Measurements from ENCODE around the gene COPZ2.
"Not testable (repeated sequence)": the region's sequence is repeated elsewhere in the genome, so short reads cannot be mapped to it uniquely, and the experiment has no call there.

COPZ2 gene

GRCh38 chr17:48051283-48051682, 13.7 kb upstream of the COPZ2 start:
- H3K4me3 ChIP-seq (ENCODE audit: low read length): no peak overlapping the region
- TF ChIP-seq ZNF274 (IDR thresholded peaks at IDR 0.05; ENCODE audit: low read depth, low read length): no peak

- H3K4me3 ChIP-seq (ENCODE audit: low read length): peak overlapping the region; percentile 100
- TF ChIP-seq ZNF274 (IDR thresholded peaks at IDR 0.05; ENCODE audit: low read depth, low read length): no peak
Observed at GRCh38 chr17:48048384-48049126, 11.0 kb upstream of the COPZ2 start.

GRCh38 chr17:48047741-48048383, 10.3 kb upstream of the COPZ2 start, which contains the start of gene NFE2L1:
TSS of gene NFE2L1 (plus strand) at chr17:48048359. CDS start at chr17:48051119, 2,760 bp downstream.
- H3K4me3 ChIP-seq (ENCODE audit: low read length): peak within 1 kb of the TSS; percentile 100
- TF ChIP-seq ZNF274 (IDR thresholded peaks at IDR 0.05; ENCODE audit: low read depth, low read length): no peak

DNA sequence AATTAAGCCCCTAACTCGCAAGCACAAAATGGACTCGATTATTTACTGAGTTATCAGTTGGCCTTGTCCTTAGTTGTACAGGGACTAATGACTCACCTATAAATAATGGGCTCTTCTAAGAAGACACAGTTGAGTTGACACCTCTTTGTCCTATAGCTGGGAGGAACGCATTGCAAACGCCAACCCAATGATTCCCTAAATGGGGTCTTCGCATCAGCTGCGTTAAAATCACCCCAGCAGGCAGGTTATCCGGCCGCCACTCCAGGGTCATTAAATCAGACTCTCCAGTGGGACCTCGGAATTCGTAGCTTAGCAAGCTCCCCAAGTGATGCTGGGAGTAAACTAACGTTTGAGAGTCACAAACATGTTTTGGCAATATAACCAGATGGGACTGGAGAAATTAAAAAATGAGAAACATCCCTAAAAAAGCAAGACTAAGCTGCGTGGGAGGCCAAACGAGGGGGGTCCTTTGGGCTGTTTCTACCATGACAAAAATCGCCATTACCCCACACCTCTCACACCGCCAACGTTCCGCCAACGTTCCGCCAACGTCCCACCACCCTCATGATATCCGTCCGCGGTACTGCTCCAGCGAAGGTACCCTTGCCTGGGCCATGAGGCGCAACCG, 9.6 kb upstream of the COPZ2 start:
- TF ChIP-seq ZNF274 (IDR thresholded peaks at IDR 0.05; ENCODE audit: low read depth, low read length): no peak
- H3K4me3 ChIP-seq (ENCODE audit: low read length): peak overlapping the region; percentile 94

GRCh38 chr17:48046296-48046695, 8.7 kb upstream of the COPZ2 start:
- H3K4me3 ChIP-seq (ENCODE audit: low read length): peak overlapping the region; percentile 1; the same call in 1 of the 2 replicates

DNA sequence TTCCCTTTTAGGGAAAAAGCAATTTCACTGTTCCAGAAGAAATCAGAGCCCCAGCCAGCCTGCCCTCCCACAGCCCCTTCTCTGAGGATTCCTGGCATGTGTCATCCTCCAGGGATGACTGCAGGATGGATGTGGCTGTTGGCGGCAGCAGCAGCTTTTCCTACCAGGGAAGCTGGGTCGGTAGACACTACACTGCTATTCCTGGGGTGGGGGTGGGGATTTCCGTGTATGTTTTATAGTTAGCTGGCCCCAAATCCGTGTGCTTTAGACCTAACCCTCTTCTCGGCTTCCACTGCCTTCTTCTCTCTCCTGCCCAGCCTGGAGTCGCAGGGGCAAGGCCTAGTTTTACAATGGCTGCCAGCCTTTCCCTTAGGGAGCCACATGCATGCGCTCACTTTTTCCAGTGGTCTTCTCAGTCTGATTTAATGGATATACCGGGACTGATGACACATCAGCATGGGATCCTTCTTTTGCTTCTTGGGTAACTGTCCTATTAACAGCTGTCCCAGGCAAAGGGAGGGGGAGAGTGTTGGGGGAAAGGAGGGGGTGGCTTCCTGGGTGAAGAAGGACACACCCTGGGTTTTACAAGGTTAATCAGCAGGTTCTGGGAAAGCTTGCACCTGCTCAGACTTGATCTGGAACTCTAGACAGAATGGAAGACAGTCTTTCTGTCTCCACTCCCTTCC, 7.9 kb upstream of the COPZ2 start:
- no peak overlapping the region for H3K4me3 ChIP-seq (ENCODE audit: low read length)
- TF ChIP-seq ZNF274 (IDR thresholded peaks at IDR 0.05; ENCODE audit: low read depth, low read length): no peak

More at GRCh38 chr17:48046296-48046695, 8.7 kb upstream of the COPZ2 start:
- TF ChIP-seq ZNF274 (IDR thresholded peaks at IDR 0.05; ENCODE audit: low read depth, low read length): no peak

- no peak overlapping the region for H3K4me3 ChIP-seq (ENCODE audit: low read length)
- TF ChIP-seq ZNF274 (IDR thresholded peaks at IDR 0.05; ENCODE audit: low read depth, low read length): no peak
Observed at GRCh38 chr17:48044851-48045250, 7.3 kb upstream of the COPZ2 start.

GRCh38 chr17:48043176-48043575, 5.6 kb upstream of the COPZ2 start:
- TF ChIP-seq ZNF274 (IDR thresholded peaks at IDR 0.05; ENCODE audit: low read depth, low read length): no peak
- H3K4me3 ChIP-seq (ENCODE audit: low read length): no peak overlapping the region

- TF ChIP-seq ZNF274 (IDR thresholded peaks at IDR 0.05; ENCODE audit: low read depth, low read length): no peak
- H3K4me3 ChIP-seq (ENCODE audit: low read length): no peak overlapping the region
Observed at GRCh38 chr17:48038687-48039086, 1.1 kb upstream of the COPZ2 start.

DNA sequence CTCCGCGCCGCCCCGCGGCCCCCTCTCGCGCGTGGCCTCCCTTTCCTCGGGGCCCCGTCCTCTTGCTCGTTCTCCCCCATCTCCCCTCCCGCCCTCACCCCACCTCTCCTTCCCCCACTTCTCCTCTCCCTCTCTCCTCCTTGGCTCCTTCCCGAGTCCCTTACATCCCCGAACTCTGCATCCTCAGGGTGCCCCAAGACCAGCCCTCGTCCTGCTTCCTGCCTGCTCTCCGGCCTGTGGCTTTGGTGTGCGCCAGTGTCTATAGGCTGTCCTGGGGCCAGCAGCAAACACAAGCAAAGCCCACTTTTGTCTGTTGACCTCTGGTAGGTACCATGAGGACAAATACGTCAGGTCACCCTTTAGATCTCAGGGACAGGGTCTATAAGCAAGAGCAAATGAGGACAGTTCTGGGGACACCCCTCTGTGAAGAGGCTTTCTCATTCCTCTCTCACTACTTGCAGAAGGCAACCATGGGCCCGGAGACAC, 284 bp upstream of the COPZ2 start:
- no peak for TF ChIP-seq ZNF274 (IDR thresholded peaks at IDR 0.05; ENCODE audit: low read depth, low read length)
- no peak overlapping the region for H3K4me3 ChIP-seq (ENCODE audit: low read length)

DNA sequence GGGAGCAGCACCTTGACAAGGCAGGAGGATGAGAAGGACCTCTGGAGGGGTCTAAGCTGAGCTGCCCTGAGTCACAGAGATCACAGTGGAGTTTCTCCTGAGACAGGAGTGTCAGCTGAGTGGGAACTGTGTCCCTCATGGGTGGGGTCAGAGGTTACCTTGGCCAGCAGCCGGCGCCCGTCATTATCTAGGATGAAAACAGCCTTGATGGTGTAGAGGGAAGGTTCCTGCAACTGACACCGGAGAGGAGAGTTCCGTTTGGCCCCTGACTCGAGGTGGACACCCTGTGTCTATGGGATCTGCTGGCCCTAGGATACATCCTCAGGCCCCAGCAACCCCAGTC, 933 bp downstream of the COPZ2 start:
- no peak for TF ChIP-seq ZNF274 (IDR thresholded peaks at IDR 0.05; ENCODE audit: low read depth, low read length)
- H3K4me3 ChIP-seq (ENCODE audit: low read length): no peak overlapping the region; the same call in 1 of the 2 replicates

- not testable (repeated sequence) for H3K4me3 ChIP-seq (ENCODE audit: low read length)
Observed at GRCh38 chr17:48034734-48035133, 2.9 kb downstream of the COPZ2 start.

GRCh38 chr17:48031966-48032365, 5.6 kb downstream of the COPZ2 start:
- H3K4me3 ChIP-seq (ENCODE audit: low read length): no peak overlapping the region
- no peak for TF ChIP-seq ZNF274 (IDR thresholded peaks at IDR 0.05; ENCODE audit: low read depth, low read length)

DNA sequence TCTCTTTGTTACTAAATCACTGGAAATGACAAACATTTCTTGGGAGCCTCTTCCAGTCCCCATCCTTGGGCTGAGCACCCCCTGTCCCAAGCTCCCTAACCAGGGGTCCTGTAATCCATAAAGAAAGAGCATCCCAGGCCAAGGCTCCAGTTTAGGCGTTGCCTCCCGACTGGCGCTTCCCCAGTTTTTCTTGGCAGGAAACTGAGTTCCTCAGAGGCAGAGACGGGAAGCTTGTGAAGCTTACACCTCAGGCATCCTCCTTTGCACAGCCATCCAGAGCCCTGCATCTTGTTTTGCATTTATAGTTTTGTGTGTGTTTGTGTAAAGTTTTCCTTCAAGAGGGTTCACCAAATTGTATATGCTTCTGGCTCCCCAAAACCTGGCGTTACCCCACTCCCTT, 7.1 kb downstream of the COPZ2 start:
- no peak for TF ChIP-seq ZNF274 (IDR thresholded peaks at IDR 0.05; ENCODE audit: low read depth, low read length)

More for the DNA sequence above, 7.1 kb downstream of the COPZ2 start:
- no peak overlapping the region for H3K4me3 ChIP-seq (ENCODE audit: low read length)
